IPS-NIHi11 (cell line): Measurements from ENCODE around the gene GPR17.

Source experiments
- DNase-seq: peaks from one replicate; pipeline ENCODE4 v3.0.0; 2012; ENCODE audit warnings: mixed read lengths, low spot score

GPR17 gene

GRCh38 chr2:127641846-127642507, 4.0 kb upstream of the GPR17 start:
- DNase-seq = no peak

GRCh38 chr2:127642706-127643438, 3.1 kb upstream of the GPR17 start:
- DNase-seq = no peak

- no peak for DNase-seq
Observed at GRCh38 chr2:127643439-127644065, 2.4 kb upstream of the GPR17 start.

DNA sequence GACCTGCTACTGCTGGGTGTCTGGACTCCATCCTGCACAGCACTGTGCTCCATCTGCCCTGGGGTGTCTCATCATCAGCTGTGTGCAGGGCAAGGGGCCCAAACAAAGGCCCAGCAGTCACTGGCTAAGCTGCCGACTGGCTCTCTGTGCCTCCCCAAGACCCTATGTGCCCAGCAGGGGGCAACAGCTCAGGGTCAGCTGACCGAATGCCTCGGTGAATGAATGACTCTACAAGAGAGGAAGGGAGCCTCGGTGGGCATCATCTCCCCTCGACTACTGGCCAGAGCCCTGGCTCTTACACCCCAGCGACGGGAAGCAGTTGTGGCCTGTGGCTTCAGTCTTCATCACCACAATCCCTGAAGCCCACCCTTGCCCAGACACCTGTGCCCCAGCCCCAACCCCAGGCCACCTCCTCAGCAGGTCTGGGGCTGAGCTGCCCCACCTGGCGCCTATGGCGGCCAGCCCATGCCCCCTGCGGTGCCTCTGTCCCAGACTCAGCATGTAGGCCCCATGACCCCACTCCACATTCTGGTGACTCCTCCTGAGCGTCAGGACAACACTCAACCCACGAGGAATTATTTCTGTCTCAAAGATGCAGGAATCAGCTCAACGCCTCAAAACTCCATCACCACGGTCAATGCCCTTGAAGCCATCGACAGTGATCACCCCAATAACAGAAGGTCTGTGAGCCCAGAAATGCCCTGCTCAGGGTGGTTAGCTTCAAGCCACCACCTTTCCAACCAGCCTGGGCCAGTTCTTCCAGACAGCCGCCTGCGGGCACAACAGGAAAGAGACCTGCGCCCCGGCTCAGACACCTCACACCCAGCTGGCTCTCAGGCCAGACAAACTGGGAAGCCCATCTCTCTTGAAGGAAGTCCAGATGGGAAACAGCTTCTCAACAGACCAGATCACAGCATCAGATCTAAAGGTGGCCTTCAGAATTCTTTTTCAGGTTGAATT, 1.6 kb upstream of the GPR17 start:
- no peak for DNase-seq

- no peak for DNase-seq
Observed at GRCh38 chr2:127645026-127645394, 943 bp upstream of the GPR17 start.

DNA sequence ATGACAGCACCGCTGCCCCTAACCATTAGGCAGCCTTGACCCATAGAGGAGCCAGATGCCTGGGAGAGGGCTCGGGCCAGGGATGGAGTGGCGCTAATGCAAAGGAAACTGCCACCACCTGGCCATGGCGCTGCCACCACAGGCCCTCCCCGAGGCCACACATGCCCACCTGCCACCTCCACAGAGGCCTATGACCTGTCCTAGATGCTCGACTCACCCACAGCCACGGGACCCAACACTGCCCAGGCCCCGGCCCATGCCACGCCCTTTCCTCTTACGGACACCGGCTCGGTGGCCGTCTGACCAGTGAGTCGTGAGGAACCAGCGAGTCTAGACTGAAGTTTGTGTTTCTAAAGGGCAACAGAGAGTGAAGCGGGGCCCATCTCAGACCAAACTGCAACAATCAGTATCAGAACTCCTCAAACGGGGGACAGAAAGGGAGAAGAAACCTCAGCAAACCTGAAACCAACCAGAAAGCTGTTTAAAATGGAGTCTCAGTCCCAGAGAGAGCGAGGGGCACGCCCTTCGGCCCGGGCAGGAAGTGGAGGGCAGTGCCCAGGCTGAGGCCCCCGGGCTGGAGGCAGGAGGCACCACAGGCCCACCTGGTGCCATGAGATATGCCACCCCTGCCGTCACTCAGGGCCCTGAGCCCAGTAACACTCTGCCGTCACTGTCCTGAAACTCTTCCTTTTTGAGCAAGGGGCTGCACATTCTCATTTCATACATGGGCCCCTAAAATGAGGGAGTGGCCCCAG, 711 bp downstream of the GPR17 start:
- DNase-seq = no peak

DNA sequence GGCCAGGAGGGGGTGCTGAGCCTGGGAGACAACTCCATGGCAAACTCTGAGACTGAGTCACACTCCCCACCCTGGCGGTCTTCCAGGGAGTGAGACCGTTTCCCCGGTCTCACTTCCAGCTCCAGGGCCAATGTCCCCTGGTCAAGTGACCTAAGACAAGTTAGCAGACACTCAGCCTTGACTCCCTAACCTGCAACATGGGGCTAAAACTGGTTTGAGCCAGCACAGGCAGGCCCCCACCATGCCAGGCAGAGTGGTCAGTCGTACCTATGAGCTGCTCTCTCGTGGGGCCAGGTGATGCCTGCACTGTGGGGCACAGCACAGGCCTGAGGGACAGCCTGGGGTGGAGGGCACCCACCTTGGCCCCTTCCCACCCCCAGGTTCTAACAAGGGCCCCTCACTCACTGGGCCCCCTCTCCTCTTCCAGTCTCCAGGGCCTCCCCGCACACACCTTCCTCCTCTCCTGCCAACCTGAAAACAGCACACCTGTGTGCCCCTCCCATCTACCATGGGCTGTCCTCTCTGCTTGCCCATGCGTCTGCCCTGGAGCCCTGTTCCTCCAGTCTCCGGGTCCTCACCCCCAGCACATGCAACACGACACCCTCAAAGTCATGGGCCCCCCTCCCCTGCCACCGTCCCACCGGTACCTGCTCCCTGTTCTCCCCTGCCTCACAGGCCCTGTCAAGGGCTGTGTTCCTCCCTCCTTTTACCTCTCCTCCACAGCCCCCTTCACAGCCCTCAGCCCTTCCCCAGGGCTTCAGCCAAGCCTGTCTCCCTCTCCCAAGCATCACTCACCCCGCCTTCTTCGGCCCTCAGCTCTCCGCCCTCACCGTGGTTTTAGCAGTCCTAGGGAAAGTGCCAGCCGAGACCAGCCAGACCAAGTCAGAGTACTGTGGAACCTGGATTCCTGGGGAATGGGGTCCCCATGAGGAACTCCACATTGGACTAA, 1.6 kb downstream of the GPR17 start:
- DNase-seq = no peak

GRCh38 chr2:127648321-127648720, 2.4 kb downstream of the GPR17 start:
- no peak for DNase-seq

GRCh38 chr2:127649100-127649611, 3.2 kb downstream of the GPR17 start:
- no peak for DNase-seq

- DNase-seq = peak; percentile 84
Observed at GRCh38 chr2:127649684-127650040, 3.7 kb downstream of the GPR17 start.

DNA sequence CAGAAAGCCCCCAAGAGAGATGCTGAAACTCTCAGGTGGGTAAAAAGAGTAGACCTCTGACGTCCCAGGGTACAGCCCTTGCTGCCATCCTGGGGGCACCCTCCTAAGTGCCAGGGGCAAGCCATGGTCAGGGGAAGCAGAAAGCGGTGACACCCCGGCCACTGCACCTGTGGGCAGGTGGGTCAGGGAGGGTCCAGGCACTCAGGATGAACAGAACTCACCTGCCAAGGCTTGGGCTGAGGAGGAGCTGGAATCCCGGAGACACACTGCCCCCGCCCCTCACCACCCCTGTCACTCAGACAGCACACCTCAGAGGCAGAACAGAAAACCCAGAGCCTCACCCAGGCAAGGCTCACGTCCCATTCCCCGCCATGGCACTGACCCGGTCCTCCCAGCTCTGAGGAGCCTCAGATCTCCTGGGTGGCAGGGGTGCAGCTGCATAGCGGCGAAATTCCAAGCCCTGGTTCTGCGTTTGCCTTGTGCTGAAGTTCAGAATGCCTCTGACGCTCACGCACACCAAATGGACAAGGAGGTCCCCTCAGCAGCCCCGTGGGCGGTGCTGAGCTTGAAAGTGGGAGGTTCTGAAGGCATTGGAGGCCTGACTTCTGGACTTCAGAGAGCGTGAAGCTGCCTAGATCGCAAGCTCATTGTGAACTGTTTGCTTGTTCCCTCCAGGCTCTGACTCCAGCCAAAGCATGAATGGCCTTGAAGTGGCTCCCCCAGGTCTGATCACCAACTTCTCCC, 4.3 kb downstream of the GPR17 start:
- no peak for DNase-seq

- DNase-seq = no peak
Observed at GRCh38 chr2:127650785-127651380, 4.9 kb downstream of the GPR17 start.

DNA sequence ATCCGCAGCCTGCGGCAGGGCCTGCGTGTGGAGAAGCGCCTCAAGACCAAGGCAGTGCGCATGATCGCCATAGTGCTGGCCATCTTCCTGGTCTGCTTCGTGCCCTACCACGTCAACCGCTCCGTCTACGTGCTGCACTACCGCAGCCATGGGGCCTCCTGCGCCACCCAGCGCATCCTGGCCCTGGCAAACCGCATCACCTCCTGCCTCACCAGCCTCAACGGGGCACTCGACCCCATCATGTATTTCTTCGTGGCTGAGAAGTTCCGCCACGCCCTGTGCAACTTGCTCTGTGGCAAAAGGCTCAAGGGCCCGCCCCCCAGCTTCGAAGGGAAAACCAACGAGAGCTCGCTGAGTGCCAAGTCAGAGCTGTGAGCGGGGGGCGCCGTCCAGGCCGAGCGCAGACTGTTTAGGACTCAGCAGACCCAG, 5.4 kb downstream of the GPR17 start:
- DNase-seq = no peak

GRCh38 chr2:127651971-127652550, 6.1 kb downstream of the GPR17 start:
- DNase-seq = no peak

- DNase-seq = no peak
Observed at GRCh38 chr2:127652786-127653357, 6.9 kb downstream of the GPR17 start.

- no peak for DNase-seq
Observed at GRCh38 chr2:127653421-127654083, 7.6 kb downstream of the GPR17 start.

DNA sequence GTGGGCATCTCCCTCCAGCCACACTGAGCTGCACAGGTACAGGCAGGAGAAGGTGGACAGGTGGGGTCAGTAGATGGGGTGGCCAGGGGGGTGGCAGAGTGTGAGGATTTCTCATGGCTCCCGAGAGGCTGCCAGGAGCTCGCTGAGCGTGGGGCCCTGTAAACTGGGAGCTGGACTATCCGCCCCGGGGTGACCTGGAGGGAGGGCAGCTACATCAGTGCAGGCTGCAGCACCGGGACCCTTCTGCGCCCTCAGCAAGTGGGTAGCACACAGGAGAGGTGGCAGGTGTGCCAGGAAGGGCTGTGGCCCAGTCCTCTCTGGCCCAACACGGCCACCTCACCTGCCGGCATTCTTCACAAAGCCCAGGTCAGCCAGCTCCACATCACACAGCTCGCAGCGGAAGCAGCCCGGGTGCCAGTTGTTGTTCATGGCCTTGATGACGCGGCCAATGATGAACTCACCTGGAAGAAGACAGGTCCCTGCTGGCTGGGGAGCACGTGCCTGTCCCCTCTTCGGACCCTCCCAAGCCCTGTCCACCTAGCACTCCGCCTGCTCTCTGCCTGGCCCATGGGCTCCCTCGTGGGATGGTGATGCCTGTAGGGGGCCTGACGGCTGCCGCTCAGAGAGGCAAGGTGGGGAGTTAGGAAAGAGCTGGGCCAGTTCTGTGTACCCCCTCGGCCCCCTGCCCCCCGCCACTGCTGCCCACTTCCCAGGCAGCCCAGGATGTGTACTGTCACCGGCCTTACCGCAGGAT, 8.3 kb downstream of the GPR17 start:
- no peak for DNase-seq
